NCI-H510A treated with DMSO at 0.1 percent for 48 hours (cell line): Measurements from ENCODE around the gene LILRA5.
A peak's percentile ranks its signal among the peaks of the same experiment; 100 is the strongest.
"Not testable (repeated sequence)": the region's sequence is repeated elsewhere in the genome, so short reads cannot be mapped to it uniquely, and the experiment has no call there.

Experiments
- DNase-seq: peaks from one replicate; lab custom pipeline; 2025; lab: John Stamatoyannopoulos, UW

LILRA5 gene

GRCh38 chr19:54273821-54274220, 39.1 kb downstream of the LILRA5 start:
- no peak for DNase-seq

- DNase-seq, result not testable (repeated sequence)
Observed at GRCh38 chr19:54272181-54272580, 40.8 kb downstream of the LILRA5 start.

GRCh38 chr19:54271587-54271986, 41.4 kb downstream of the LILRA5 start:
- not testable (repeated sequence) for DNase-seq

GRCh38 chr19:54271106-54271505, 41.9 kb downstream of the LILRA5 start:
- no peak for DNase-seq

- DNase-seq, result no peak
Observed at GRCh38 chr19:54268936-54269335, 44.0 kb downstream of the LILRA5 start.

- peak; percentile 31 for DNase-seq
Observed at GRCh38 chr19:54266133-54266532, 46.8 kb downstream of the LILRA5 start.

- DNase-seq, result no peak
Observed at GRCh38 chr19:54262470-54262869, 50.5 kb downstream of the LILRA5 start.

- DNase-seq, result no peak
Observed at GRCh38 chr19:54262066-54262465, 50.9 kb downstream of the LILRA5 start.

- no peak for DNase-seq
Observed at GRCh38 chr19:54257116-54257480, 55.9 kb downstream of the LILRA5 start, which contains the start of gene LILRB5. Gene LILRB5, minus strand, starts transcription at chr19:54257273. Its CDS starts 80 bp downstream, at chr19:54257193.
